ENCODE results near the gene MBNL2.

GRCh38 chr13:97257228-97257755 lies 35.2 kb downstream of the MBNL2 start:
- no peak for TF ChIP-seq CTCF (IDR thresholded peaks at IDR 0.05; ENCODE audit: low read depth, low read length, poor library complexity, severe bottlenecking)
- no peak for TF ChIP-seq EZH2phosphoT487 (IDR thresholded peaks at IDR 0.05; ENCODE audit: borderline replicate concordance, low read length)

All from DOHH2 (cell line).